Uterus (tissue), 4 donors: Measurements from ENCODE around the gene YWHAG. TPM values are rescaled to one million over a fixed set of nuclear protein-coding genes. Genes with fewer than 3 reads are reported as not detected.
A peak's percentile ranks its signal among the peaks of the same experiment; 100 is the strongest.

Experiments used
- DNase-seq, 2 donors: peaks; one replicate each; pipeline ENCODE4 v3.0.0-alpha.2; 2019 to 2020
- H3K27ac ChIP-seq, 2 donors: fragments of 200-600 bp; sonication (generic); 1 replicate in 1 of 2; 2 replicates in 1 of 2; pipeline ENCODE4 v1.5.1; 2016 to 2018
- H3K27me3 ChIP-seq, 2 donors: fragments of 200-600 bp; sonication (generic); one replicate each; pipeline ENCODE4 v1.5.1; 2018 to 2019; ENCODE audit warnings: control low read depth in 1 of 2
- H3K36me3 ChIP-seq, 2 donors: fragments of 200-600 bp; sonication (generic); one replicate each; pipeline ENCODE4 v1.5.1; 2019; ENCODE audit warnings: control low read depth in 1 of 2
- H3K4me1 ChIP-seq, 2 donors: fragments of 200-600 bp; sonication (generic); one replicate each; pipeline ENCODE4 v1.5.1; 2018 to 2019; ENCODE audit warnings: control low read depth in 1 of 2
- H3K4me3 ChIP-seq, 2 donors: fragments of 200-600 bp; sonication (generic); 1 replicate in 1 of 2; 2 replicates in 1 of 2; pipeline ENCODE4 v1.5.1; 2018 to 2019; ENCODE audit warnings: mild to moderate bottlenecking in 1 of 2
- H3K9me3 ChIP-seq, 2 donors: fragments of 200-600 bp; sonication (generic); one replicate each; pipeline ENCODE4 v1.5.1; 2019; ENCODE audit warnings: control low read depth in 1 of 2
- POLR2A ChIP-seq, 2 donors: fragments of 450-650 bp; IDR thresholded peaks; one replicate each; pipeline ENCODE4 v1.6.1; 2016; ENCODE audit warnings: antibody characterized with exemption in 2 of 2, mild to moderate bottlenecking in 1 of 2, moderate library complexity in 1 of 2
- intact Hi-C: fragments of 100-400 bp; cut with DNase I; formaldehyde crosslinking; loops from one replicate; pipeline ENCODE4 v1.15.1; 2023; ENCODE audit warnings: low total_unique reads
- total RNA-seq, 4 donors: library from RNA; depleted of rRNA in 3 of 4; stranded (reverse); fragments of >200 nt in 3 of 4; gene quantifications; one replicate each; pipeline versions ENCODE4 v1.1.0 to v1.2.4, GENCODE V29; 2014 to 2023
- TF ChIP-seq, protein P1 (sequence below), 4 experiments: fragments of 200-600 bp in 2 of 4; fragments of 450-650 bp in 2 of 4; sonication (generic) in 2 of 4; IDR thresholded peaks; one replicate each; pipeline ENCODE4 v1.5.1; 2016 to 2019; ENCODE audit warnings: antibody characterized with exemption in 4 of 4, mild to moderate bottlenecking in 2 of 4, moderate library complexity in 1 of 4
- donor health status: DM: yes; HTN: yes; CAD: no.

The YWHAG gene
- total RNA-seq, 4 donors from 2014 or later = 17.9 to 109 (median 50.4) TPM

DNA sequence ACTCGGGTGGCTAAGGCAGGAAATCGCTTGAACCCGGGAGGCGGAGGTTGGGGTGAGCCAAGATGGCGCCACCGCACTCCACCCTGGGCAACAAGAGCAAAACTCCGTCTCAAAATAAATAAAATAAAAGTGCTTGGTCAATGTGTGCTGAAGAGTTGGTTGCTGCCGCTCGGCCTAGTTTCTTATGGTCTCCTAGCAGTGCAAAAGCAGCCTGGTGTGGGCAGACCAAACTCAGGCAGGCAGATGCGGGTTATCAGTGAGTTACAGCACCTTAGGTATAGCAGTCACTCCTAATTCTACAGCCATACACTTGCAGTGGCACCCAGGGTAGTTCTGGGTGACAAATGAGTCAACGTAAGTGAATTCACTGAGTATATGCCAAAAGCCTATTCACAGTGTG lies 33.7 kb downstream of the YWHAG start:
- Histone ChIP-seq H3K27me3 (no peaks in the 10 kb centered on the region), H3K27ac (no peak overlapping the region), H3K4me1 (no peaks in the 10 kb centered on the region), H3K9me3 (no peaks in the 10 kb centered on the region), H3K4me3 (no peak overlapping the region), H3K36me3 (no peaks in the 10 kb centered on the region)
- TF ChIP-seq, protein P1, sequence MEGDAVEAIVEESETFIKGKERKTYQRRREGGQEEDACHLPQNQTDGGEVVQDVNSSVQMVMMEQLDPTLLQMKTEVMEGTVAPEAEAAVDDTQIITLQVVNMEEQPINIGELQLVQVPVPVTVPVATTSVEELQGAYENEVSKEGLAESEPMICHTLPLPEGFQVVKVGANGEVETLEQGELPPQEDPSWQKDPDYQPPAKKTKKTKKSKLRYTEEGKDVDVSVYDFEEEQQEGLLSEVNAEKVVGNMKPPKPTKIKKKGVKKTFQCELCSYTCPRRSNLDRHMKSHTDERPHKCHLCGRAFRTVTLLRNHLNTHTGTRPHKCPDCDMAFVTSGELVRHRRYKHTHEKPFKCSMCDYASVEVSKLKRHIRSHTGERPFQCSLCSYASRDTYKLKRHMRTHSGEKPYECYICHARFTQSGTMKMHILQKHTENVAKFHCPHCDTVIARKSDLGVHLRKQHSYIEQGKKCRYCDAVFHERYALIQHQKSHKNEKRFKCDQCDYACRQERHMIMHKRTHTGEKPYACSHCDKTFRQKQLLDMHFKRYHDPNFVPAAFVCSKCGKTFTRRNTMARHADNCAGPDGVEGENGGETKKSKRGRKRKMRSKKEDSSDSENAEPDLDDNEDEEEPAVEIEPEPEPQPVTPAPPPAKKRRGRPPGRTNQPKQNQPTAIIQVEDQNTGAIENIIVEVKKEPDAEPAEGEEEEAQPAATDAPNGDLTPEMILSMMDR (IDR thresholded peaks at IDR 0.05) = no peak
- no peak for TF ChIP-seq POLR2A (IDR thresholded peaks at IDR 0.05)
- intact Hi-C loops = no loop called here
- DNase-seq = no peak

DNA sequence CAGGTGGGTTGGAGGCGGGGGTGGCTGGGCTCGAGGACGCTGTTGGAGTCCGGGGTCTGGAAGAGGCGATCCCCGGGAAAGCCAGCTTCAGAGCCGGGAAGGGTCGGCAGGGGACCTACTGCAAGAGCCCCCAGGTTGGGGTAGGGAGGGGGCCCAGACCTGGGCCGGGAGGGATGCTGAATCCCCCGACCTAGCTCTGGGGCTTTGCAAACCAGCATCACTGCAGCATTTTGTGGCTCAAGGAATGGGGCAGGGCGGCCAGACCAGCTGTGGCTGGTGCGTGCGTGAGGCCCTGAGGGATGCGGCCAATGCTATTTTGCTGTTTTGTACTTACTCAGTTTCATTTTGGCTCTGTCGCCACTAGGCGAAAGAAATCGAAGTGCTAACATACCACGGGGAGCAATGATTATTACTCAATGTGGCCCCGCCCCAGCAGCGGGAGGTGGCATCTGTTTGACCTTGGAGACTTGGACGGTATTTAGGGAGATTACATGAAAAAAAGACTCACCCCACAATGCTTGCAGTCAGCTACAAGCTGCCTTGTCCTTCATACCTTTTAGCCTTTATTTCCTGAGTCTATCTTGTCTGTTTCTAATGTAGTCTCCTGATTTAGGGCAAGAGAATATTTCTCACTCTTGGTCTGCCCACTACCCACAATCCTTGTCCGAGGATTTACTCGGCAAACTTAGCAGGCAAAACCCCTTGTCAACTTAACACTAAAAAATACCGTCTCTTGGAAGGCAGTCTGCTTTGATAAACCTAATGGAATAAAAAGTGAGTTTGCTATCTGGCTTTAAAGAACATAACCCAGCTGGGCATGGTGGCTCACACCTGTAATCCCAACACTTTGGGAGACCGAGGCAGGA lies 40.1 kb downstream of the YWHAG start:
- DNase-seq = peak; percentile 71 to 76
- intact Hi-C loops = no loop called here
- no peaks in the 10 kb centered on the region for H3K4me1 ChIP-seq

DNA sequence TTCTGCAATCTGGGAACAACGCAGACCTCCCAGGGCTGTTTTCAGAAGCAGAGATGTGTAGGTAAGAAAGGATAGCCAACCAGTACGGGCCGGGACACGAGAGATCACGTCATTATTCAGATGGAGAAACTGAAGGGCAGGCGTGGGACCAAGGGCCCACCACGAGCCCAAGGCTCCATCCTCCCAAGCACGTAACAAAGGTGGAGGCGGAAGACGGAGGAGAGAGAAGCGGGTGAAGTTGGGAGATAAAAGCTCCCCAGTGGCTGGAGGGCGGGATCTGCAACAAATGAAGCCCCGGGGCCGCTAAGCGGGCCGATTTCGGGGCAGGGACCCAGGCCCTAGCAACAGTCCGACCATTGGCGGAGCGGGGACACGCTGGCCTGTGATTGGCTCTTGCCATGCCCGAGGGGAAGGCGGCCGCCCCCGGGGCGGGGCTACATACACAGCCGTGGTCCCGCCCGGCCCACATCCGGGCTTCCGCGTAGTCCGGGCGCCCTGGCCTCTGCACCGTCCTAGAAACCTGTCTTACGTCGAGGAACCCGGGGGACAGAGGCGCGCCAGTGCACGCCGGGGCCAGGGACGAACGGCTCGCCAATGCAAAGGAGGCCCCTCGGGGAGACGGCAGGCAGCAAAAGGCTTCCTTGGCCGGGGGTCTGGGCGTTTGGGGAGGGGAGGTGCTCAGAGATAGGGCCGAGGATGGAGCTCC lies 40.9 kb downstream of the YWHAG start:
- no peaks in the 10 kb centered on the region for H3K9me3 ChIP-seq
- intact Hi-C loops = no loop called here
- TF ChIP-seq POLR2A (IDR thresholded peaks at IDR 0.05) = peak; percentile 89 to 93
- TF ChIP-seq, protein P1 (IDR thresholded peaks at IDR 0.05) = peak in 2 of 4 experiments; percentile 10 to 20
- peak; percentile 96 to 97 for DNase-seq
- no peaks in the 10 kb centered on the region for H3K4me1 ChIP-seq
- H3K4me3 ChIP-seq = peak overlapping the region; percentile 83 to 88
- no peaks in the 10 kb centered on the region for H3K27me3 ChIP-seq
- H3K27ac ChIP-seq = peak overlapping the region; percentile 95 to 96
- H3K36me3 ChIP-seq = no peaks in the 10 kb centered on the region

More for the DNA sequence above, 40.1 kb downstream of the YWHAG start:
- TF ChIP-seq, protein P1 (IDR thresholded peaks at IDR 0.05) = peak in 2 of 4 experiments; percentile 18 to 19
- TF ChIP-seq POLR2A (IDR thresholded peaks at IDR 0.05) = no peak
- H3K27me3 ChIP-seq = no peaks in the 10 kb centered on the region
- no peaks in the 10 kb centered on the region for H3K9me3 ChIP-seq
- H3K27ac ChIP-seq = peak overlapping the region; percentile 95 to 96
- no peaks in the 10 kb centered on the region for H3K36me3 ChIP-seq
- H3K4me3 ChIP-seq = peak overlapping the region; percentile 83 to 88

DNA sequence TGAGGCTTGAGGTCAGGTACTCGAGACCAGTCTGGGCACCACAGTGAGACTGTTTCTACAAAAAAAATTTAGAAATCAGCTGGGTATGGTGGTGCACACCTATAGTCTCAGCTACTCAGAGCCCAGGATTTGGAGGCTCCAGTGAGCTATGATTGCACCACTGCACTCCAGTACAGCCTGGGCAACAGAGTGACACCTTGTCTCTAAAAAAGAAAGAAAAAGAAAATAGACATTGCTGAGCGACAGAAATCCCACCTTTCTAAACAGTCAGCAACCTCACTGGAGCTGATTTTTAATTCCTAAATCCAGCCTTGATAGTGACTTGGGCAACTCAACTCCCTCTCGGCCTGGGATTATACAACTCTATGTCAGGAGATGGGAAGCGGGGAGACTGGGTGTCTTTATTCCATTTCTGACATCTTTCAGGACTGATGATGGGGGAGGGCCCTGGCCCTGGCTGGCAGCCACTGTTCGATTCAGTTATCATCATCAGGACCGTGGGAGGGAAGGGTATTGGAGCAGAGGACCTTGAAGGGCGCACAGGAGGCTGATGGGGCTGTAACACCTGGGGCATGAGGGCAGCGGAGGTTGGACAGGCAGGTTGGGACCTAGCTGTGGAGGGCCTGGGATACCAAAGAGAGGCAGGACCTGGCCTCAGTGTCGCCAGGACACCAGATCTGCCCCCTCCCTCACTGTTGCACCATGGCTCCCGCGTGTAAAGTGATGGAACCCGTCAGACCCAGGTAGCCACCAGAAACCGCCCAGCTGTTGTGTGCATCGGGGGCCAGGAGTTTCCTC lies 41.6 kb downstream of the YWHAG start:
- intact Hi-C loops = no loop called here
- peak overlapping the region; percentile 83 to 88 for H3K4me3 ChIP-seq
- peak in 1 of 2 donors; percentile 29 for DNase-seq

More for the DNA sequence above, 41.6 kb downstream of the YWHAG start:
- Histone ChIP-seq H3K36me3 (no peaks in the 10 kb centered on the region), H3K27ac (peak overlapping the region; percentile 95 to 96), H3K9me3 (no peaks in the 10 kb centered on the region), H3K27me3 (no peaks in the 10 kb centered on the region), H3K4me1 (no peaks in the 10 kb centered on the region)
- TF ChIP-seq, protein P1 (IDR thresholded peaks at IDR 0.05) = no peak
- no peak for TF ChIP-seq POLR2A (IDR thresholded peaks at IDR 0.05)
